Testis (tissue), 3 donors: Measurements from ENCODE around the gene LMBRD1. TPM values are rescaled to one million over a fixed set of nuclear protein-coding genes. Genes with fewer than 3 reads are reported as not detected.

Experiments used
- DNase-seq: peaks from one replicate; pipeline ENCODE4 v3.0.0-alpha.2; 2019
- H3K27ac ChIP-seq, 2 donors: fragments of 200-600 bp; sonication (generic); one replicate each; pipeline ENCODE4 v1.5.1; 2019
- H3K27me3 ChIP-seq: fragments of 200-600 bp; sonication (generic); one replicate; pipeline ENCODE4 v1.5.1; 2019
- H3K36me3 ChIP-seq: fragments of 200-600 bp; sonication (generic); one replicate; pipeline ENCODE4 v1.5.1; 2017; ENCODE audit warnings: low read depth; ENCODE audit errors: missing control alignments
- H3K4me1 ChIP-seq: fragments of 200-600 bp; sonication (generic); one replicate; pipeline ENCODE4 v1.5.1; 2019
- H3K4me3 ChIP-seq, 2 donors: fragments of 200-600 bp; sonication (generic); one replicate each; pipeline ENCODE4 v1.5.1; 2017 to 2019
- H3K9me3 ChIP-seq: fragments of 200-600 bp; sonication (generic); one replicate; pipeline ENCODE4 v1.5.1; 2017
- CTCF ChIP-seq, 3 experiments: fragments of 450-650 bp in 2 of 3; fragments of 200-600 bp in 1 of 3; sonication (generic) in 1 of 3; IDR thresholded peaks; one replicate each; pipeline ENCODE4 v1.5.1; 2016 to 2019; ENCODE audit warnings: antibody characterized with exemption in 3 of 3, mild to moderate bottlenecking in 2 of 3, moderate library complexity in 1 of 3
- POLR2A ChIP-seq: fragments of 450-650 bp; IDR thresholded peaks from one replicate; pipeline ENCODE4 v1.6.1; 2017; ENCODE audit warnings: antibody characterized with exemption, mild to moderate bottlenecking, moderate library complexity
- WGBS, 2 donors: methylation state at CpG; one replicate each; pipeline ENCODE4 v1.1.5; 2018; 5-methylcytosine and 5-hydroxymethylcytosine counted together
- intact Hi-C: fragments of 100-400 bp; cut with DNase I; formaldehyde crosslinking; loops from one replicate; pipeline ENCODE4 v1.15.1; 2023; ENCODE audit warnings: low total_unique reads
- polyA plus RNA-seq: library from polyadenylated mRNA; stranded (reverse); fragments of 350-450 nt; fragmentation: Illumina TruSeq; extraction: RNeasy Lipid Tissue Mini Kit (QIAGEN cat#74804); gene quantifications from one replicate; pipeline ENCODE4 v1.2.3, GENCODE V29; 2014; ENCODE audit warnings: low read depth, low replicate concordance; ENCODE audit not compliant: insufficient read depth
- total RNA-seq, 2 donors: library from RNA; depleted of rRNA; stranded (reverse); fragments of >200 nt; gene quantifications; one replicate each; pipeline ENCODE4 v1.2.3, GENCODE V29; 2016

The LMBRD1 gene
- total and polyA plus RNA-seq, 3 donors from 2014 or later = 43.0 to 54.4 (median 49.2) TPM

- Histone ChIP-seq H3K36me3 (no peaks in the 10 kb centered on the region), H3K27ac (no peak overlapping the region), H3K27me3 (no peaks in the 10 kb centered on the region), H3K9me3 (no peaks in the 10 kb centered on the region), H3K4me3 (no peak overlapping the region), H3K4me1 (no peaks in the 10 kb centered on the region)
- WGBS, 2 donors = 53 to 97% methylated on average over 1 of the region's 1 CpG
- DNase-seq = no peak
- intact Hi-C loops = no loop called here
- TF ChIP-seq CTCF (IDR thresholded peaks at IDR 0.05) = no peak
- no peak for TF ChIP-seq POLR2A
Measured at GRCh38 chr6:69627625-69628024, 169.2 kb downstream of the LMBRD1 start.

GRCh38 chr6:69624944-69625343, 171.9 kb downstream of the LMBRD1 start:
- H3K27me3 ChIP-seq = no peaks in the 10 kb centered on the region
- no peak for DNase-seq
- intact Hi-C loops = no loop called here
- TF ChIP-seq CTCF (IDR thresholded peaks at IDR 0.05) = no peak
- no peak for TF ChIP-seq POLR2A
- H3K27ac ChIP-seq = no peak overlapping the region
- H3K36me3 ChIP-seq = no peaks in the 10 kb centered on the region
- no peaks in the 10 kb centered on the region for H3K9me3 ChIP-seq
- no peaks in the 10 kb centered on the region for H3K4me1 ChIP-seq
- H3K4me3 ChIP-seq = no peak overlapping the region
- 60 to 94% methylated on average over 2 of the region's 2 CpGs for WGBS, 2 donors

Other genes starting within 250 kb of the LMBRD1 start
- gene COL19A1, start 69.5 kb upstream of the LMBRD1 start, total RNA-seq = 1 to 10 TPM; 1.4 to 2.5 TPM
- gene COL19A1, start 69.5 kb upstream of the LMBRD1 start, polyA plus RNA-seq = 0.30 TPM